HG02678 (cell line): ENCODE results near the gene MAN2A2.
A peak's percentile ranks its signal among the peaks of the same experiment; 100 is the strongest.
"Not testable (repeated sequence)": the region's sequence is repeated elsewhere in the genome, so short reads cannot be mapped to it uniquely, and the experiment has no call there.

Experiments
- ATAC-seq: cut with Tn5 transposase; IDR thresholded peaks from one replicate; pipeline ENCODE4 v1.9.1; 2021; ENCODE audit warnings: mild to moderate bottlenecking, moderate library complexity; ENCODE audit not compliant: unreplicated experiment

MAN2A2 gene

DNA sequence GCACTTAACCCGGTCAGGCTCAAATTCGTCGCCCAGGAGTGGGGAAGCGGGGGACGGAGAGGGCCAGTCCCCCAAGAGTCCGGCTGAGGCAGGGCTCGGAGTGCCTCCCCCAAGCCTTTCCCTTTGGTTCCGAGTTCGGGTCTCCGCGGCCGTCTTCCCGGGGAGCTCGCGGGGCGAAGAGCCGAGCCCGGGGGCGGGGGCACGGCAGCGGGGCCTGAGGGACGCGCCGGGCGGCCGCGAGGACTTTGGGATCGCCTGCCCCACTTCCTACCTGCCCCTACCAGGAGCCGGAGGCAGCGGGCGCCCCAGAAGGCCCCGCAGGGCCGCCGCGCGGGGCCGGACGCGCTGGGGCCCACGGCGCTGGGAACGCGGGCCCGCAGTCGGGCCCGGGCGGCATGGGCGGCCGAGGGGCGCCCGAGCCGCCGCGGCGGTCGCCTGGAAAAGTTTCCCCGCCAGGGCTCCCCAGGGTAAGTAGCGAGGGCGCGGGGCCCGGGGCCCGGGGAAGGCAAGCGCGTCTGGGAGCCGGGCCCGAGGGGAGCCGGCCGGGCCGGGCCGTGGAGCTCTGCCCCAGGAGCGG lies 31.9 kb upstream of the MAN2A2 start:
- ATAC-seq, result peak; percentile 22

GRCh38 chr15:90871716-90872485 lies 31.2 kb upstream of the MAN2A2 start:
- peak; percentile 37 for ATAC-seq

DNA sequence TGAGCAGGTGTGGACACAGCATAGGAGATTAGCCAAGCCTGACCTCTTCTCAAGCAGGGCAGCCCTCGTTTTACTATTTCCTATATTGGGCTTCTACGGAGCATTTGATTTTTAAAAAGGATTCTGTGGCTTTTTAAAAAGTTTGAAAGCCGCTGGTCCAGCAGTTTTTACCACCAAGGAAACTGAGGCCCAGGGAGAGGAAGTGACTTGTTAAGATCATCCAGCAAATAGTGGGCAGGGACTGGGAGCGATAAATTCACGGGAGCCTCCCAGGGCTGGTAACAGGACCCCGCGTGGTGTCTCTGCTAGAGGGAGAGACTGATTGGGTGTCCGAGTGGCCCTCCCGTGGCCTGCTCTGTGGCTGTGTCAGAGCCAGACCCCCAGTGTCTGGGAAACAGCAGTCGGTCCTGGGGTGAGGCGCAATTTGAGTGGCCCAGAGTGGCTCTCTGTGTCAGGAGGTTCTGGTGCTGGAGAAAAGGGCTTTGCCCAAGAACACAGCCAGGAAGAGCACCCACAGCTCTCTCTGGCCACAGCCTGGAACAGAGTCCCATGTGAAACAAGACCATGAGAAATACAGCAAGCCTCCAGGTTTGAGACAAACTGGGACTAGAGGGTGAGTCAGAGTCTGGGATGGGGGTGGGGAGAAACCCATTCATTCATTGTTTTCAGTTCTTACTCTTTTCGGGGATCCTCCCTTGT lies 30.5 kb upstream of the MAN2A2 start:
- no peak for ATAC-seq

DNA sequence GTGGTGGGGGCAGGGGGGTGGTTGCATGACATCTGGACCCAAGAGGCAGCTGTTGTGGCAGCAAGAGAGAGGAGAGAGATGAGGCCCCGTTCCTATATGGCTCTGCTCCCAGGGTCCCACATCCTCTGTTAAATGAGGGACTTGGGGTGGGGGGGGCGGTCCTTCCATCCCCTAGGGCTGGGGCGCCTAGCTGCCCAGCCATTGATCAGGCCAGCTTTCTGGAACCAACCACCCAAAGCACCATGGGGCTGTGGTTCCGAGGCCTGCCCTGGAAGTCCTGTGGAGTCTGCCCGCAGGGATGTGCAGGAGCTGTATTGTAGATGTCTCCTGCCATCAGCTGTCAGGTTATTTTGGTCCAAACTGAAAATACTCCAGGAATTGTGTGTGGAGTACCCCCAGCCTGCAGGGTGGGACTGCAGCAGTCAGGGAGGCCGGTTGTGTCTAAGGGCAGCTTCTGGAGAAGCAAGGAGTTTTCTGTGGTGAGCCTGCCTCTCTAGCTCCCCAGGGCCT lies 29.6 kb upstream of the MAN2A2 start:
- no peak for ATAC-seq

DNA sequence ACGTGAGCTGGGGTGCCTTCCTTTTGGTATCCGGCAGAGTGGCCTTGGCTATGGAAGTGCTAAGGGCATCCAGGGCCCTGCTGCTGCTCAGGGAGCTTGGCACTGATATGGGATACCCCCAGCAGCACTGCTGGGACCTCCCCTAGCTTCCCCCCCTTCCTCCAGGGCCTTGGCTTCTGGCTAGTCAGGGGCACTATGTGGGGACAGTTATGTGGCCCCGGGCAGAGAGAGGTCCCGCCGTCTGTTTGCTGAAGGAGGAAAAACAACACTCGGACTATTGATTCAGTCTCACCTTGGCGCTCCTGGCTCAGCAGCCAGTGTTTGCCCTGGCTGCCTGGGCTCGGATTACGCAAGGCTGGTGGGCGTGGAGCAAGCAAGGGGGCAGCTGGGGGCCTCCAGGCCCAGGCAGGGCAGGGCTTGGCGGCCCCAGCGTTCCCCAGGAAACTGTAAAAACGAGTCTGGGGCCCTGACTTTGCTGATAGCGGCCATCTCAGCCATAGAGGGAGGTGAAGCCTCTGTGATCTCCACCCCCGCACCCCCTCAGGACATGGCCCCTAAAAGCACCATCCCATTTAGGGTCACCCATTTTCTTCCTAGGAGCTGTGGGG lies 29.0 kb upstream of the MAN2A2 start:
- ATAC-seq, result no peak

GRCh38 chr15:90874986-90875385 lies 28.1 kb upstream of the MAN2A2 start:
- not testable (repeated sequence) for ATAC-seq

- no peak for ATAC-seq
Observed at GRCh38 chr15:90875549-90875981, 27.5 kb upstream of the MAN2A2 start.

DNA sequence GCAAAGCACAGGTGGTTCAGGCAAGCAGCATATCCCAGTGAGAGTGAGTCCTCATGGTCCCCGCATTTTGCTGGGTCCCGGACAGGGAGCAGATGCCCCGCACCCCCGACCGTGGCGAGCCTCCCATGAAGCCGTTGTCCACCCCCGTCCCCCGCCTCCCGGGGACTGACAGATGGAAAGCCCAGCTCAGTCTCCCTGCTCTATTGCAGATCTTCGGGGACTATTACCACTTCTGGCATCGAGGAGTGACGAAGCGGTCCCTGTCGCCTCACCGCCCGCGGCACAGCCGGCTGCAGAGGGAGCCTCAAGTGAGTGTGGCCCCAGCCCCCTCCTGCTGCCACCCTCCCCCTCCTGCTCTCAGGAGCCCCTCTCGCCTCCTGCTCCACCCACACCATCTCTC lies 27.1 kb upstream of the MAN2A2 start:
- ATAC-seq, result no peak

- ATAC-seq, result no peak
Observed at GRCh38 chr15:90876512-90877170, 26.5 kb upstream of the MAN2A2 start.

DNA sequence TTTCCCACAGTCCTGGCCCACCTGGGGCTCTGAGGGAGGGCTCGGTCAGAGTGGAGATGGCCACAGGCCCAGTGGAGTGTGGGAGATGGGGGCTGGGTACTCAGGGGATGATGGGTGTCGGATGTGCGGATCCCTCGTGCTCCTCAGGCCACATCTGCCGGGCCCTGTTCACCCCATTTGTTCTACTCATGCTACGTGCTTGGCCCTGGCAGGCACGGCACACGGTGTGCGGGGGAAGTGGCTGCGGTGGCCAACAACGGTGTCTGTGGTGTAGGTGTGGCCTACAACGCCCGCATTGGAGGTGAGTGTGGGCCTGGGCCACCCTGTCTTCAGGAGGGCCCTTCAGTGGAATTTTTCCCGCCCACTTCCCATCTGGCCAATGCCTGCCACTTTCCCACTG lies 25.8 kb upstream of the MAN2A2 start:
- no peak for ATAC-seq

DNA sequence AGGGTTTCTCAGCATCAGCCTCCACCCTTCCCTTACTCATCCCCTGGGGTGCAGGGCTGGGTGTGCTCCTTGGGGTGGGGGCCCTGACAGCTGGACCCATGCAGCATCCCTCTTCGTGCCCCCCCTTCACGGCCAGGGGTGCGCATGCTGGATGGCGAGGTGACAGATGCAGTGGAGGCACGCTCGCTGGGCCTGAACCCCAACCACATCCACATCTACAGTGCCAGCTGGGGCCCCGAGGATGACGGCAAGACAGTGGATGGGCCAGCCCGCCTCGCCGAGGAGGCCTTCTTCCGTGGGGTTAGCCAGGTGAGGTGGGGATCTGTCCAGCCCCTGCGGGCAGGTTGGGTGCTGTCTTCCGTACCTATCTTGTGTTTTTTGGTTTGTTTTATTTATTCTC lies 25.1 kb upstream of the MAN2A2 start:
- no peak for ATAC-seq

- ATAC-seq, result no peak
Observed at GRCh38 chr15:90878660-90879059, 24.4 kb upstream of the MAN2A2 start.

DNA sequence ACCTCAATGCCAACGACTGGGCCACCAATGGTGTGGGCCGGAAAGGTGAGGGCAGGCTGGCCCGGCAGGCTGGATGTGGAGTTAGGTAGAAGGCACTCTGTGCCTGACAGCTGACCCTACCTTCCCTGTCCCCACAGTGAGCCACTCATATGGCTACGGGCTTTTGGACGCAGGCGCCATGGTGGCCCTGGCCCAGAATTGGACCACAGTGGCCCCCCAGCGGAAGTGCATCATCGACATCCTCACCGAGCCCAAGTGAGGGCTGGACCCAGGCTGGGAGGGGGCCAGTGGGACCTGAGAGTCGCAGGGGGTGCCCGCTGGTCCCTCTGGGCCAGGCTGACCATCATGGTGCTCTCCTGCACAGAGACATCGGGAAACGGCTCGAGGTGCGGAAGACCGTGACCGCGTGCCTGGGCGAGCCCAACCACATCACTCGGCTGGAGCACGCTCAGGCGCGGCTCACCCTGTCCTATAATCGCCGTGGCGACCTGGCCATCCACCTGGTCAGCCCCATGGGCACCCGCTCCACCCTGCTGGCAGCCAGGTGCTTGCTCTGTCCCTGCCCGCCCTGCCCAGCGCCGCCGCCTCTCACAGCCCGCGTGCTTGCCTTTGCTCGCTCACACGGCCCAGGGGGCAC lies 23.3 kb upstream of the MAN2A2 start:
- no peak for ATAC-seq

DNA sequence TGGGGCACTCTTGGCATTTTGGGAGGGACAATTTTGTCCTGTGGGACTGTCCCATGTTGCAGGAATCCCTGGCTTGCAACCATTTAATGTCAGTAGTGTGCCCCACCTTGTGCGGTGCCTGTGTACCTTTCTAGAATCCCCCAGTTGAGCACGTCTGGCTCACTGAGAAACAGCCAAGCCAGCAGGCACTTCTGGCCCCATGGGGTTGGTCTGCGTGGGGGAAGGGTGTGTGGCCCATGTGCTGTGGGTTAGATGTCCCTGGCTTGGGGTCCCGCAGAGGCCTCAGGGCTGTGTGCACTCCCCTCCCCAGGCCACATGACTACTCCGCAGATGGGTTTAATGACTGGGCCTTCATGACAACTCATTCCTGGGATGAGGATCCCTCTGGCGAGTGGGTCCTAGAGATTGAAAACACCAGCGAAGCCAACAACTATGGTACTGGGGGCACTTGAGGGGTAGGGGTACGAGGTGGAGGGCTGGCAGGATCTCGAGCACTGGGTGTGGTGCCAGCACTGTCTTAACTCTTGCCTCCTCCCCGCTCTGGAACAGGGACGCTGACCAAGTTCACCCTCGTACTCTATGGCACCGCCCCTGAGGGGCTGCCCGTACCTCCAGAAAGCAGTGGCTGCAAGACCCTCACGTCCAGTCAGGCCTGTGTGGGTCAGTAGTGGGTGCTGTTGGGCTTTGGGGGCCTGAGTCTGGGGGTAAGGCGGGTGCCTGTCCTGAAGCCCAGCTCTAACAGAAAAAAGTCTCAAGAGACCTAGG lies 22.5 kb upstream of the MAN2A2 start:
- ATAC-seq, result no peak

DNA sequence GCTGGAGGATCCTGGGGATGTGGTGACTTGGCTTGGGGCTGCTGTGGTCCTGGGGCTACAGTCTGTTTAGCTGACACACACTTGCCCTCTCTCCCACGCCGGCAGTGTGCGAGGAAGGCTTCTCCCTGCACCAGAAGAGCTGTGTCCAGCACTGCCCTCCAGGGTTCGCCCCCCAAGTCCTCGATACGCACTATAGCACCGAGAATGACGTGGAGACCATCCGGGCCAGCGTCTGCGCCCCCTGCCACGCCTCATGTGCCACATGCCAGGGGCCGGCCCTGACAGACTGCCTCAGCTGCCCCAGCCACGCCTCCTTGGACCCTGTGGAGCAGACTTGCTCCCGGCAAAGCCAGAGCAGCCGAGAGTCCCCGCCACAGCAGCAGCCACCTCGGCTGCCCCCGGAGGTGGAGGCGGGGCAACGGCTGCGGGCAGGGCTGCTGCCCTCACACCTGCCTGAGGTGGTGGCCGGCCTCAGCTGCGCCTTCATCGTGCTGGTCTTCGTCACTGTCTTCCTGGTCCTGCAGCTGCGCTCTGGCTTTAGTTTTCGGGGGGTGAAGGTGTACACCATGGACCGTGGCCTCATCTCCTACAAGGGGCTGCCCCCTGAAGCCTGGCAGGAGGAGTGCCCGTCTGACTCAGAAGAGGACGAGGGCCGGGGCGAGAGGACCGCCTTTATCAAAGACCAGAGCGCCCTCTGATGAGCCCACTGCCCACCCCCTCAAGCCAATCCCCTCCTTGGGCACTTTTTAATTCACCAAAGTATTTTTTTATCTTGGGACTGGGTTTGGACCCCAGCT lies 21.7 kb upstream of the MAN2A2 start:
- no peak for ATAC-seq

DNA sequence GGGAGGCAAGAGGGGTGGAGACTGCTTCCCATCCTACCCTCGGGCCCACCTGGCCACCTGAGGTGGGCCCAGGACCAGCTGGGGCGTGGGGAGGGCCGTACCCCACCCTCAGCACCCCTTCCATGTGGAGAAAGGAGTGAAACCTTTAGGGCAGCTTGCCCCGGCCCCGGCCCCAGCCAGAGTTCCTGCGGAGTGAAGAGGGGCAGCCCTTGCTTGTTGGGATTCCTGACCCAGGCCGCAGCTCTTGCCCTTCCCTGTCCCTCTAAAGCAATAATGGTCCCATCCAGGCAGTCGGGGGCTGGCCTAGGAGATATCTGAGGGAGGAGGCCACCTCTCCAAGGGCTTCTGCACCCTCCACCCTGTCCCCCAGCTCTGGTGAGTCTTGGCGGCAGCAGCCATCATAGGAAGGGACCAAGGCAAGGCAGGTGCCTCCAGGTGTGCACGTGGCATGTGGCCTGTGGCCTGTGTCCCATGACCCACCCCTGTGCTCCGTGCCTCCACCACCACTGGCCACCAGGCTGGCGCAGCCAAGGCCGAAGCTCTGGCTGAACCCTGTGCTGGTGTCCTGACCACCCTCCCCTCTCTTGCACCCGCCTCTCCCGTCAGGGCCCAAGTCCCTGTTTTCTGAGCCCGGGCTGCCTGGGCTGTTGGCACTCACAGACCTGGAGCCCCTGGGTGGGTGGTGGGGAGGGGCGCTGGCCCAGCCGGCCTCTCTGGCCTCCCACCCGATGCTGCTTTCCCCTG lies 21.0 kb upstream of the MAN2A2 start:
- no peak for ATAC-seq

GRCh38 chr15:90882781-90883525 lies 20.1 kb upstream of the MAN2A2 start:
- ATAC-seq, result no peak
